NT2/D1 (cell line): Measurements from ENCODE around the gene GRID2.

Experiments used
- DNase-seq: peaks from one replicate; pipeline ENCODE4 v3.0.0-alpha.2; 2011; ENCODE audit warnings: low read depth, low spot score
- H3K27me3 ChIP-seq: 2 replicates; pipeline ENCODE4 v1.6.0; 2011; ENCODE audit warnings: mild to moderate bottlenecking; ENCODE audit not compliant: insufficient read length, insufficient read depth
- H3K36me3 ChIP-seq: 2 replicates; pipeline ENCODE4 v1.6.1; 2011; ENCODE audit warnings: mild to moderate bottlenecking, low read length, mixed read lengths; ENCODE audit not compliant: insufficient read depth, insufficient read length
- H3K4me1 ChIP-seq: 2 replicates; pipeline ENCODE4 v1.5.1; 2011; ENCODE audit not compliant: insufficient read depth, insufficient read length
- H3K4me3 ChIP-seq: 2 replicates; pipeline ENCODE4 v1.5.1; 2011; ENCODE audit warnings: low read depth; ENCODE audit not compliant: insufficient read length
- H3K9ac ChIP-seq: 2 replicates; pipeline ENCODE4 v1.6.0; 2011; ENCODE audit warnings: low read depth; ENCODE audit not compliant: insufficient read length
- H3K9me3 ChIP-seq: 2 replicates; pipeline ENCODE4 v1.5.1; 2011; ENCODE audit warnings: mild to moderate bottlenecking, low read length; ENCODE audit not compliant: insufficient read depth
- SUZ12 ChIP-seq: IDR thresholded peaks from 2 replicates; pipeline ENCODE4 v1.6.1; 2011; ENCODE audit not compliant: insufficient read length, insufficient read depth; ENCODE audit errors: extremely low read depth
- YY1 ChIP-seq: IDR thresholded peaks from 2 replicates; pipeline ENCODE4 v1.6.1; 2011; ENCODE audit not compliant: insufficient read length, insufficient read depth
- ZNF274 ChIP-seq: IDR thresholded peaks from 2 replicates; pipeline ENCODE4 v1.6.1; 2011; ENCODE audit warnings: mild to moderate bottlenecking, low read depth, low read length

GRID2 gene

DNA sequence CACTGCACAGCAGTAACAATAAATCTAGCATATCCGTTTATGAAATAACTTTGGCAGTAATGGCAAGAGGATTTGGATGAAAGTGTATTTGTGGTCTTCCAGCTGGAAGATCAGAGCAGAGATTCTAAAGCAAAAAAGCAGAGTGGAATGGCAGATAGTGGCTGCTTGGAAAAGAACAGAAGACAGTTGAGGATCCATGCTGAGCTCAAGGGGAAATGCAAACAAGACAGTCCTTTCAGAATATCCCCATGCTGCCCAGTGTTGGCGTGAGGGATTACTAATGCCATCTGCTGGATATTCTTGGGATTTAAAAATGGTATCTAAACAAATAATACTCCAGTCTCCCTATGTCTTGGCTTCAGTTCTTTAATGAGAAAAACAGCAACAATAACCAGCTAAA is 895.7 kb downstream of the GRID2 start:
- DNase-seq: peak; percentile 38
- Histone ChIP-seq H3K9ac (no peak overlapping the region), H3K36me3 (no peaks in the 10 kb centered on the region), H3K4me3 (no peak overlapping the region), H3K27me3 (no peaks in the 10 kb centered on the region), H3K4me1 (no peaks in the 10 kb centered on the region), H3K9me3 (no peaks in the 10 kb centered on the region)
- TF ChIP-seq YY1: no peak
- TF ChIP-seq ZNF274: no peak
- no peak for TF ChIP-seq SUZ12

DNA sequence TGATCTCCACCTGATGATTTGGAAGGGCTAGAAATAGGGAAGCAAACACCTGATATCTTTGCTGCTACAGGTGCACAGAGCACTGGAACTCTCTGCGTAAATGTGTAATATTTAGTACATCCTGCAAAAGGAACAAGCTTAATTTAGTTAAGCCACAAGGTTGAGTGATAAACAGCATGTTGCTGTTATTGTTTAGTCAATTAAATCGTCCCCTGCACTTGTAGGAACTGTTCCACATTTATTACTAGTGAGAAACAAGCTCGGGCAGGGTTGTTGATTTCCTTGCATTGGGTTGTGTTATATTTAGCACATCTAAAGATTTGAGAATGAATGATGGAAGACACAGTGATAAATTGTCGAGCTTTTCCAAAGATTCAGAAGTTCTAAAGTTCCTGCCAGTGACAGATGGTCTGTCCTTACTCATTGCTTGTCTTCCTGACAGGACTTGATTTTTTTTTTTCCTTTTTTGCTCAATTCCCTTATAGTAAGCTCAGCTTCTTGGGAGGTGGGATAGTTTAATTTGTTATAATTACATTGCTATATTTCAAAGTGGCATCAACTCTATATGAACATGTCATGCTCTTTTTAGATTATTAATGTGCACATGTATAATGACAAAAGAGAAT is 897.8 kb downstream of the GRID2 start:
- Histone ChIP-seq H3K9me3 (no peaks in the 10 kb centered on the region), H3K4me1 (no peaks in the 10 kb centered on the region), H3K36me3 (no peaks in the 10 kb centered on the region), H3K9ac (no peak overlapping the region), H3K4me3 (no peak overlapping the region), H3K27me3 (no peaks in the 10 kb centered on the region)
- no peak for TF ChIP-seq YY1
- TF ChIP-seq ZNF274: no peak
- no peak for TF ChIP-seq SUZ12
- no peak for DNase-seq

DNA sequence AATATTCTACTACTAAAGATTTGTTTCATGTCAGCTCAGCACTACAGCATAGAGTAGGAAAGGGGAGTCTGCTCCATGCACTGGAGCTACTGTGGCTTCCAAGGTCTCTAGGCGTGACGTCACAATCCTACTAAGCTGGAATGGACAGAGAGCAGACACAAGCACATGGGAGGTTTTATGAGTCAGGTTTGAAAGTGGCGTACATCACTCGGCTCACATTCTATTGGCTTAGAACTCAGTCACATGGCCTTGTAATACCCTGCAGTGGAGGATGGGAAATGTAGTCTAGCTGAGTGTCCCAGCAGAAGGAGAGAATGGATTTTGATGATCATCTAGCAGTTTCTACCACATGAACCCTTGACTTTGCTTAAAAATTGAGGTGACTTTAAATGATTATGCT is 899.9 kb downstream of the GRID2 start:
- Histone ChIP-seq H3K36me3 (no peaks in the 10 kb centered on the region), H3K4me3 (no peak overlapping the region), H3K9ac (no peak overlapping the region), H3K27me3 (no peaks in the 10 kb centered on the region), H3K4me1 (no peaks in the 10 kb centered on the region), H3K9me3 (no peaks in the 10 kb centered on the region)
- TF ChIP-seq YY1: no peak
- no peak for TF ChIP-seq ZNF274
- TF ChIP-seq SUZ12: no peak
- DNase-seq: no peak

DNA sequence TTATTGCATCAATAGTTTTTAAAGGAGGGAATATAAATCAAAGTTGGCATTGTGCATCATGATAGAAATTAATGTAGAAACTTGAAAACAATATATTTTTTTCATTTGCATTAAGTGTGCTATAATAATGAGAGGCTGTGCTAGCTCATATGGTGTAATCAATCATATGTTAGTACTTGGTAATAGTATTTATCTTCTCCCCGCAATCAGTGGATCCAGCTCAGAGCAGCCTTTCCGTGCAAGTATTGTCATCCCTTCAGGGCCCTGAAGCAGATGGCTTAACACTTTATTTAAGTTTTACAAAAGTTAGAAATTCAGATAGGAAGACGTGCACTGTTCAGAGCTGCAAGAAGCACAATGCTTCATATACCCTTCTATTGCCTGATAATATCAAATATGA is 908.5 kb downstream of the GRID2 start:
- H3K27me3 ChIP-seq: no peaks in the 10 kb centered on the region
- TF ChIP-seq ZNF274 (no peak), SUZ12 (no peak), YY1 (no peak)
- H3K36me3 ChIP-seq: no peaks in the 10 kb centered on the region
- no peak overlapping the region for H3K9ac ChIP-seq
- no peaks in the 10 kb centered on the region for H3K4me1 ChIP-seq
- no peak overlapping the region for H3K4me3 ChIP-seq
- no peaks in the 10 kb centered on the region for H3K9me3 ChIP-seq
- no peak for DNase-seq

DNA sequence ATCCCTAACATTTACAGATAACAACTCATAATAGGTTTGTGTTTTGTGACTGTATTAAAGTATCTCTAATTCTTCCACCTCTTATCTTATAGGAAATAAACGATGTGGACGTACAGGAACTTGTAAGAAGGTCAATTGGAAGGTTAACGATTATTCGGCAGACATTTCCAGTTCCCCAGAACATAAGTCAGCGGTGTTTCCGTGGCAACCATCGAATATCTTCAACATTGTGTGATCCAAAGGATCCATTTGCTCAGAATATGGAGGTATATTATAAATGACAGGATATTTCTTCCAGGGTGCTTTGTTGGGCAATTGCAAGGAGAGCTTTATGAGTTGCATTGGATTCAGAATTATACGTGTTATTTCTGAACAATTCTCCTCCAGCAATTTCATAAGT is 912.9 kb downstream of the GRID2 start:
- Histone ChIP-seq H3K27me3 (no peaks in the 10 kb centered on the region), H3K9ac (no peak overlapping the region), H3K9me3 (no peaks in the 10 kb centered on the region), H3K36me3 (no peaks in the 10 kb centered on the region), H3K4me3 (no peak overlapping the region), H3K4me1 (no peaks in the 10 kb centered on the region)
- no peak for TF ChIP-seq ZNF274
- DNase-seq: no peak

DNA sequence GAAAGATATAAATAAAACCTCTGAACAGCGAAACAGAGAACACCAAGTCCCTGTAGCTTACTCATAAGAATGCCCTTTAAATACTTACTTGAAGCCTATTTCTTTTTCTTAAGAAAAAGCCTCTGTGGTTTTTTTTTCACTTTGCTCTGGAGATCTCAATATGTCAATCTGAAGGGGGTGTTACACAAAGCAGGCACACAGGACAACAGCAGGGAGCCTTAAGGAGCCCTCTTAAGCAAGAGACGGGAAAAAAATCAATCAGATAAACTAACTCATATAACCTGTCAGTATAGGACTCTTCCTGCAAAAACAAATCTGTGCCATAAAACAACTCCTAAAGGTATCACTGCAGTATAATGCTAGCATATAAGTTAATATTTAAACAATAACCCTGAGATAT is 913.7 kb downstream of the GRID2 start:
- Histone ChIP-seq H3K4me3 (no peak overlapping the region), H3K36me3 (no peaks in the 10 kb centered on the region), H3K27me3 (no peaks in the 10 kb centered on the region), H3K4me1 (no peaks in the 10 kb centered on the region), H3K9ac (no peak overlapping the region), H3K9me3 (no peaks in the 10 kb centered on the region)
- TF ChIP-seq SUZ12 (no peak), YY1 (no peak), ZNF274 (no peak)
- DNase-seq: no peak

DNA sequence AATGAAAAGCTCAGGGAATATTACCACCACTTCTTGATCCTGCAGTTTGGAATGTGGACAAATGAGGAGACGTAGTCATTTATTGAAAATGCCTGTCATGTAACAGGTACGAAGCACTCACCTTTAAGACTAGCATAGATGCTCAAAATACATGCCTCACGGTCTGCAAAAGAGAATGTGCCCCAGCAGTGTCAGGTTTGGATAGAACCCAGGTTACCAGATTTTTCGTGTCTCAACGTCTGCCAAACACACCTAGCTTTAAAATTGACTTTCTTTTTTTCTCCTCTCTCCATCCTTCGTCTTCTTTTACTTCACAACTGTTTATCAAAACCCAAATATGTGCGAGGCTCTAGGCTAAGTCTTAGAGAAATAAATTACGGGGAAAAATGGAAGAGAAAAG is 918.0 kb downstream of the GRID2 start:
- no peaks in the 10 kb centered on the region for H3K4me1 ChIP-seq
- no peaks in the 10 kb centered on the region for H3K36me3 ChIP-seq
- H3K9me3 ChIP-seq: no peaks in the 10 kb centered on the region
- no peak overlapping the region for H3K4me3 ChIP-seq
- no peak for DNase-seq
- H3K9ac ChIP-seq: no peak overlapping the region
- no peak for TF ChIP-seq YY1
- TF ChIP-seq SUZ12: no peak
- no peak for TF ChIP-seq ZNF274
- no peaks in the 10 kb centered on the region for H3K27me3 ChIP-seq
